ENCODE data around the gene ITGA7.

The ITGA7 gene

DNA sequence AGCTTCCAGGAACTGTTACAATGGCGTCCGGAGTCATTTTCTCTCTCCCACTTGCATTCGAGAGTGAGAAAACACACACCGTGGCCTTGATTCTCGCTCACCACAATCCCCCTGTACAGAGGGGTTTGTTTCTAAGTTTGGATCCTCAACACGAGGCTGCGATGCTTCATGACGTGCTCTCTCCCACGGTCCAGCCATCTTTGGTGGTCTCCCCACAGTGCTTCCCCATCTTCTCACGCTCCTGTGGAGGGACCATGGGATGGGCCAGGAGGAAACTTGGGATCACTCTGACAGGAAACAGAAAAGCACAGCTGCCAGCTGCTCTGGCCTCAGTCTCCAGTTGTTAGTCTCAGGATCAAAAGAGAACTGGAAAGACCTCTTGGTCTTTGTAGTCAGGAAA, 42.9 kb downstream of the ITGA7 start:
- H3K4me3 ChIP-seq (ENCODE audit: low read depth, low read length) = no peak overlapping the region
- DNase-seq (ENCODE audit: low read depth) = no peak
- TF ChIP-seq, protein P1, sequence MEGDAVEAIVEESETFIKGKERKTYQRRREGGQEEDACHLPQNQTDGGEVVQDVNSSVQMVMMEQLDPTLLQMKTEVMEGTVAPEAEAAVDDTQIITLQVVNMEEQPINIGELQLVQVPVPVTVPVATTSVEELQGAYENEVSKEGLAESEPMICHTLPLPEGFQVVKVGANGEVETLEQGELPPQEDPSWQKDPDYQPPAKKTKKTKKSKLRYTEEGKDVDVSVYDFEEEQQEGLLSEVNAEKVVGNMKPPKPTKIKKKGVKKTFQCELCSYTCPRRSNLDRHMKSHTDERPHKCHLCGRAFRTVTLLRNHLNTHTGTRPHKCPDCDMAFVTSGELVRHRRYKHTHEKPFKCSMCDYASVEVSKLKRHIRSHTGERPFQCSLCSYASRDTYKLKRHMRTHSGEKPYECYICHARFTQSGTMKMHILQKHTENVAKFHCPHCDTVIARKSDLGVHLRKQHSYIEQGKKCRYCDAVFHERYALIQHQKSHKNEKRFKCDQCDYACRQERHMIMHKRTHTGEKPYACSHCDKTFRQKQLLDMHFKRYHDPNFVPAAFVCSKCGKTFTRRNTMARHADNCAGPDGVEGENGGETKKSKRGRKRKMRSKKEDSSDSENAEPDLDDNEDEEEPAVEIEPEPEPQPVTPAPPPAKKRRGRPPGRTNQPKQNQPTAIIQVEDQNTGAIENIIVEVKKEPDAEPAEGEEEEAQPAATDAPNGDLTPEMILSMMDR (IDR thresholded peaks at IDR 0.05; ENCODE audit: control insufficient read depth, extremely low read depth, insufficient read depth) = no peak

- TF ChIP-seq, protein P1 (IDR thresholded peaks at IDR 0.05; ENCODE audit: control insufficient read depth, extremely low read depth, insufficient read depth) = no peak
- H3K4me3 ChIP-seq (ENCODE audit: low read depth, low read length) = no peak overlapping the region
- no peak for DNase-seq (ENCODE audit: low read depth)
Observed at GRCh38 chr12:55663391-55663790, 44.3 kb downstream of the ITGA7 start.

DNA sequence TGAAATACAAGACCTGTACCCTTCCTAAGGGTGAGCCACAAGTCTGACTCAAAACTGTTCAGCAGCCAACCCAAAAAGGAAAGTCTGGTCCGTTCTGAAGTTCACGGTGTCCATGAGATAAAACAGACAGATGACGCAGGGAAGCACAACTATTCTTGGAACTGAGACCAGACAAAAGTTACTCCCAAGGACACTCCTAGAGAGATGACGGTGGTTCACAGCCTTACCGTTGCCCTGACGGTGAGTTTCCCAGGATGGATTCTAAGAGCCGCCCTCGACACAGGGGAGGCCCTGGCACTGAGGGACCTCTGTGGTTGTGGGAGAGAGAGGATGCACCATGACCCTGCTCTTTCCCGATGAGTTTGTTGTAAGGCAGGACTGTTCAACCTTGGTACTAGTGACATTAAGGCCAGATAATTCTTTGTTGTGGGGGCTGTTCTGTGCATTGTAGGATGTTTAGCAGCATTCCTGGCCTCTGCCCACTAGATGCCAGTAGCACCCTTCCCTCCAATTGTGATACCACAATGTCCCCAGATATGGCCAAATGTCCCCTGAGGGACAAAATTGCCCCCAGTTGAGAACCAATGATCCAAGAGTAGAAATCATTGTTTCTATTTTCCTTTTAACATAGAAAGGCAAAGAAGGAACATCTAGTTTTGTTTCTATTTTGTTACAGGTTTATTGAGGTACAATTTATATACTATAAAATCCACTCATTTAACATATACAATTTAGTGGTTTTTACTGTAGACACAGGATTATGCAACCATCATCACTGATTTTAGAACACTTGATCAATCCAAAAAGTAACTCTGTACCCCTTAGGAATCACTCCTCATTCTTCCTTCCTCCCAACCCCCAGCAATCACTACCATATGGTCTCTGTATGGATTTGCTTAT, 48.0 kb downstream of the ITGA7 start:
- DNase-seq (ENCODE audit: low read depth) = no peak
- TF ChIP-seq, protein P1 (IDR thresholded peaks at IDR 0.05; ENCODE audit: control insufficient read depth, extremely low read depth, insufficient read depth) = peak; percentile 35
- H3K4me3 ChIP-seq (ENCODE audit: low read depth, low read length) = no peak overlapping the region

GRCh38 chr12:55658635-55659391, 48.9 kb downstream of the ITGA7 start:
- TF ChIP-seq, protein P1 (IDR thresholded peaks at IDR 0.05; ENCODE audit: control insufficient read depth, extremely low read depth, insufficient read depth) = no peak
- H3K4me3 ChIP-seq (ENCODE audit: low read depth, low read length) = no peak overlapping the region
- no peak for DNase-seq (ENCODE audit: low read depth)

- H3K4me3 ChIP-seq (ENCODE audit: low read depth, low read length) = no peak overlapping the region
- TF ChIP-seq, protein P1 (IDR thresholded peaks at IDR 0.05; ENCODE audit: control insufficient read depth, extremely low read depth, insufficient read depth) = no peak
- no peak for DNase-seq (ENCODE audit: low read depth)
Observed at GRCh38 chr12:55658212-55658611, 49.5 kb downstream of the ITGA7 start.

DNA sequence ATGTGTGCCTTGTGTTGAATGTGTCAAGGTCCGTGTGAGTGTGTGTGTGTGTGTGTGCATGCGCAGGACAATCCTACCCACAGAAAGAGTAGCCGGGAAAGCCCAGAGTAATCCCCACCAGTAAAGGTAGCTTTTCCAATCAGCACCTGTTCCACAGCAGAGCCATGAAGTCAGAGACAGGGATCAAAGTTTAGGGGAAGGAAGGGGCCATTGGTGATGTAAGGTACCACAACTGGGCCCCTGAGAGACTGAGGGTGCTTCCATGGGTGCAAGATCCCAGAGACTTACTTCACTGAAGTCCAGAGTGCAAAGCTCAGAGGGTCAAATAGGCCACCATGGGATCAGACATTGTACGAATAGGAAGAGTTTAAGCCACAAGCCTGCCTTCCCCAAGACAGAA, 50.5 kb downstream of the ITGA7 start:
- no peak overlapping the region for H3K4me3 ChIP-seq (ENCODE audit: low read depth, low read length)
- no peak for DNase-seq (ENCODE audit: low read depth)
- TF ChIP-seq, protein P1 (IDR thresholded peaks at IDR 0.05; ENCODE audit: control insufficient read depth, extremely low read depth, insufficient read depth) = no peak
